Measurements from ENCODE around the gene LCE4A. TPM values are rescaled to one million over a fixed set of nuclear protein-coding genes. Genes with fewer than 3 reads are reported as not detected.

LCE4A gene
- total and polyA plus RNA-seq, 2 experiments from 2014 or later: not detected

- no peaks in the 10 kb centered on the region for H3K9me3 Mint-ChIP-seq
- Histone ChIP-seq H3F3A (replicated peaks; ENCODE audit: low read depth) (no peaks in the 10 kb centered on the region), H3K36me3 (ENCODE audit: insufficient read depth) (no peaks in the 10 kb centered on the region), H3K9me2 (ENCODE audit: insufficient read depth) (no peaks in the 10 kb centered on the region), H3K27me3 (ENCODE audit: insufficient read depth) (no peaks in the 10 kb centered on the region), H3K79me2 (replicated peaks; ENCODE audit: insufficient read depth) (no peaks in the 10 kb centered on the region), H3K4me3 (no peak overlapping the region), H3K27ac (ENCODE audit: low read depth) (no peak overlapping the region), H4K20me1 (replicated peaks; ENCODE audit: insufficient read depth) (no peaks in the 10 kb centered on the region), H3K4me2 (no peak overlapping the region), H2AFZ (no peak overlapping the region), H3K4me1 (ENCODE audit: insufficient read depth) (no peaks in the 10 kb centered on the region)
- no peaks in the 10 kb centered on the region for H3K36me3 Mint-ChIP-seq (ENCODE audit: low read depth)
- ATAC-seq (no peak), DNase-seq (ENCODE audit: low spot score) (no peak)
- H3K4me3 Mint-ChIP-seq: no peak overlapping the region
- TF ChIP-seq, protein P1, sequence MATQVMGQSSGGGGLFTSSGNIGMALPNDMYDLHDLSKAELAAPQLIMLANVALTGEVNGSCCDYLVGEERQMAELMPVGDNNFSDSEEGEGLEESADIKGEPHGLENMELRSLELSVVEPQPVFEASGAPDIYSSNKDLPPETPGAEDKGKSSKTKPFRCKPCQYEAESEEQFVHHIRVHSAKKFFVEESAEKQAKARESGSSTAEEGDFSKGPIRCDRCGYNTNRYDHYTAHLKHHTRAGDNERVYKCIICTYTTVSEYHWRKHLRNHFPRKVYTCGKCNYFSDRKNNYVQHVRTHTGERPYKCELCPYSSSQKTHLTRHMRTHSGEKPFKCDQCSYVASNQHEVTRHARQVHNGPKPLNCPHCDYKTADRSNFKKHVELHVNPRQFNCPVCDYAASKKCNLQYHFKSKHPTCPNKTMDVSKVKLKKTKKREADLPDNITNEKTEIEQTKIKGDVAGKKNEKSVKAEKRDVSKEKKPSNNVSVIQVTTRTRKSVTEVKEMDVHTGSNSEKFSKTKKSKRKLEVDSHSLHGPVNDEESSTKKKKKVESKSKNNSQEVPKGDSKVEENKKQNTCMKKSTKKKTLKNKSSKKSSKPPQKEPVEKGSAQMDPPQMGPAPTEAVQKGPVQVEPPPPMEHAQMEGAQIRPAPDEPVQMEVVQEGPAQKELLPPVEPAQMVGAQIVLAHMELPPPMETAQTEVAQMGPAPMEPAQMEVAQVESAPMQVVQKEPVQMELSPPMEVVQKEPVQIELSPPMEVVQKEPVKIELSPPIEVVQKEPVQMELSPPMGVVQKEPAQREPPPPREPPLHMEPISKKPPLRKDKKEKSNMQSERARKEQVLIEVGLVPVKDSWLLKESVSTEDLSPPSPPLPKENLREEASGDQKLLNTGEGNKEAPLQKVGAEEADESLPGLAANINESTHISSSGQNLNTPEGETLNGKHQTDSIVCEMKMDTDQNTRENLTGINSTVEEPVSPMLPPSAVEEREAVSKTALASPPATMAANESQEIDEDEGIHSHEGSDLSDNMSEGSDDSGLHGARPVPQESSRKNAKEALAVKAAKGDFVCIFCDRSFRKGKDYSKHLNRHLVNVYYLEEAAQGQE (IDR thresholded peaks at IDR 0.05; ENCODE audit: unreplicated experiment): no peak
- TF ChIP-seq, protein P2, sequence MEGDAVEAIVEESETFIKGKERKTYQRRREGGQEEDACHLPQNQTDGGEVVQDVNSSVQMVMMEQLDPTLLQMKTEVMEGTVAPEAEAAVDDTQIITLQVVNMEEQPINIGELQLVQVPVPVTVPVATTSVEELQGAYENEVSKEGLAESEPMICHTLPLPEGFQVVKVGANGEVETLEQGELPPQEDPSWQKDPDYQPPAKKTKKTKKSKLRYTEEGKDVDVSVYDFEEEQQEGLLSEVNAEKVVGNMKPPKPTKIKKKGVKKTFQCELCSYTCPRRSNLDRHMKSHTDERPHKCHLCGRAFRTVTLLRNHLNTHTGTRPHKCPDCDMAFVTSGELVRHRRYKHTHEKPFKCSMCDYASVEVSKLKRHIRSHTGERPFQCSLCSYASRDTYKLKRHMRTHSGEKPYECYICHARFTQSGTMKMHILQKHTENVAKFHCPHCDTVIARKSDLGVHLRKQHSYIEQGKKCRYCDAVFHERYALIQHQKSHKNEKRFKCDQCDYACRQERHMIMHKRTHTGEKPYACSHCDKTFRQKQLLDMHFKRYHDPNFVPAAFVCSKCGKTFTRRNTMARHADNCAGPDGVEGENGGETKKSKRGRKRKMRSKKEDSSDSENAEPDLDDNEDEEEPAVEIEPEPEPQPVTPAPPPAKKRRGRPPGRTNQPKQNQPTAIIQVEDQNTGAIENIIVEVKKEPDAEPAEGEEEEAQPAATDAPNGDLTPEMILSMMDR (conservative IDR thresholded peaks at IDR 0.05; ENCODE audit: low read depth in 2 of 2): no peak
- TF ChIP-seq EZH2phosphoT487 (IDR thresholded peaks at IDR 0.05; ENCODE audit: unreplicated experiment): no peak
- no peak for TF ChIP-seq ZNF331 (CRISPR knock-in tag; IDR thresholded peaks at IDR 0.05; ENCODE audit: low read depth)
- TF ChIP-seq, protein P3, sequence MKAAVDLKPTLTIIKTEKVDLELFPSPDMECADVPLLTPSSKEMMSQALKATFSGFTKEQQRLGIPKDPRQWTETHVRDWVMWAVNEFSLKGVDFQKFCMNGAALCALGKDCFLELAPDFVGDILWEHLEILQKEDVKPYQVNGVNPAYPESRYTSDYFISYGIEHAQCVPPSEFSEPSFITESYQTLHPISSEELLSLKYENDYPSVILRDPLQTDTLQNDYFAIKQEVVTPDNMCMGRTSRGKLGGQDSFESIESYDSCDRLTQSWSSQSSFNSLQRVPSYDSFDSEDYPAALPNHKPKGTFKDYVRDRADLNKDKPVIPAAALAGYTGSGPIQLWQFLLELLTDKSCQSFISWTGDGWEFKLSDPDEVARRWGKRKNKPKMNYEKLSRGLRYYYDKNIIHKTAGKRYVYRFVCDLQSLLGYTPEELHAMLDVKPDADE (IDR thresholded peaks at IDR 0.05): no peak
- no peak for TF ChIP-seq EZH2 (IDR thresholded peaks at IDR 0.05; ENCODE audit: low read depth, unreplicated experiment)
- no peak for TF ChIP-seq STAT1 (IDR thresholded peaks at IDR 0.05; ENCODE audit: unreplicated experiment)
- TF ChIP-seq JUNB (IDR thresholded peaks at IDR 0.05; ENCODE audit: unreplicated experiment): no peak
- TF ChIP-seq NANOG (IDR thresholded peaks at IDR 0.05; ENCODE audit: borderline replicate concordance): no peak
- TF ChIP-seq, protein P4, sequence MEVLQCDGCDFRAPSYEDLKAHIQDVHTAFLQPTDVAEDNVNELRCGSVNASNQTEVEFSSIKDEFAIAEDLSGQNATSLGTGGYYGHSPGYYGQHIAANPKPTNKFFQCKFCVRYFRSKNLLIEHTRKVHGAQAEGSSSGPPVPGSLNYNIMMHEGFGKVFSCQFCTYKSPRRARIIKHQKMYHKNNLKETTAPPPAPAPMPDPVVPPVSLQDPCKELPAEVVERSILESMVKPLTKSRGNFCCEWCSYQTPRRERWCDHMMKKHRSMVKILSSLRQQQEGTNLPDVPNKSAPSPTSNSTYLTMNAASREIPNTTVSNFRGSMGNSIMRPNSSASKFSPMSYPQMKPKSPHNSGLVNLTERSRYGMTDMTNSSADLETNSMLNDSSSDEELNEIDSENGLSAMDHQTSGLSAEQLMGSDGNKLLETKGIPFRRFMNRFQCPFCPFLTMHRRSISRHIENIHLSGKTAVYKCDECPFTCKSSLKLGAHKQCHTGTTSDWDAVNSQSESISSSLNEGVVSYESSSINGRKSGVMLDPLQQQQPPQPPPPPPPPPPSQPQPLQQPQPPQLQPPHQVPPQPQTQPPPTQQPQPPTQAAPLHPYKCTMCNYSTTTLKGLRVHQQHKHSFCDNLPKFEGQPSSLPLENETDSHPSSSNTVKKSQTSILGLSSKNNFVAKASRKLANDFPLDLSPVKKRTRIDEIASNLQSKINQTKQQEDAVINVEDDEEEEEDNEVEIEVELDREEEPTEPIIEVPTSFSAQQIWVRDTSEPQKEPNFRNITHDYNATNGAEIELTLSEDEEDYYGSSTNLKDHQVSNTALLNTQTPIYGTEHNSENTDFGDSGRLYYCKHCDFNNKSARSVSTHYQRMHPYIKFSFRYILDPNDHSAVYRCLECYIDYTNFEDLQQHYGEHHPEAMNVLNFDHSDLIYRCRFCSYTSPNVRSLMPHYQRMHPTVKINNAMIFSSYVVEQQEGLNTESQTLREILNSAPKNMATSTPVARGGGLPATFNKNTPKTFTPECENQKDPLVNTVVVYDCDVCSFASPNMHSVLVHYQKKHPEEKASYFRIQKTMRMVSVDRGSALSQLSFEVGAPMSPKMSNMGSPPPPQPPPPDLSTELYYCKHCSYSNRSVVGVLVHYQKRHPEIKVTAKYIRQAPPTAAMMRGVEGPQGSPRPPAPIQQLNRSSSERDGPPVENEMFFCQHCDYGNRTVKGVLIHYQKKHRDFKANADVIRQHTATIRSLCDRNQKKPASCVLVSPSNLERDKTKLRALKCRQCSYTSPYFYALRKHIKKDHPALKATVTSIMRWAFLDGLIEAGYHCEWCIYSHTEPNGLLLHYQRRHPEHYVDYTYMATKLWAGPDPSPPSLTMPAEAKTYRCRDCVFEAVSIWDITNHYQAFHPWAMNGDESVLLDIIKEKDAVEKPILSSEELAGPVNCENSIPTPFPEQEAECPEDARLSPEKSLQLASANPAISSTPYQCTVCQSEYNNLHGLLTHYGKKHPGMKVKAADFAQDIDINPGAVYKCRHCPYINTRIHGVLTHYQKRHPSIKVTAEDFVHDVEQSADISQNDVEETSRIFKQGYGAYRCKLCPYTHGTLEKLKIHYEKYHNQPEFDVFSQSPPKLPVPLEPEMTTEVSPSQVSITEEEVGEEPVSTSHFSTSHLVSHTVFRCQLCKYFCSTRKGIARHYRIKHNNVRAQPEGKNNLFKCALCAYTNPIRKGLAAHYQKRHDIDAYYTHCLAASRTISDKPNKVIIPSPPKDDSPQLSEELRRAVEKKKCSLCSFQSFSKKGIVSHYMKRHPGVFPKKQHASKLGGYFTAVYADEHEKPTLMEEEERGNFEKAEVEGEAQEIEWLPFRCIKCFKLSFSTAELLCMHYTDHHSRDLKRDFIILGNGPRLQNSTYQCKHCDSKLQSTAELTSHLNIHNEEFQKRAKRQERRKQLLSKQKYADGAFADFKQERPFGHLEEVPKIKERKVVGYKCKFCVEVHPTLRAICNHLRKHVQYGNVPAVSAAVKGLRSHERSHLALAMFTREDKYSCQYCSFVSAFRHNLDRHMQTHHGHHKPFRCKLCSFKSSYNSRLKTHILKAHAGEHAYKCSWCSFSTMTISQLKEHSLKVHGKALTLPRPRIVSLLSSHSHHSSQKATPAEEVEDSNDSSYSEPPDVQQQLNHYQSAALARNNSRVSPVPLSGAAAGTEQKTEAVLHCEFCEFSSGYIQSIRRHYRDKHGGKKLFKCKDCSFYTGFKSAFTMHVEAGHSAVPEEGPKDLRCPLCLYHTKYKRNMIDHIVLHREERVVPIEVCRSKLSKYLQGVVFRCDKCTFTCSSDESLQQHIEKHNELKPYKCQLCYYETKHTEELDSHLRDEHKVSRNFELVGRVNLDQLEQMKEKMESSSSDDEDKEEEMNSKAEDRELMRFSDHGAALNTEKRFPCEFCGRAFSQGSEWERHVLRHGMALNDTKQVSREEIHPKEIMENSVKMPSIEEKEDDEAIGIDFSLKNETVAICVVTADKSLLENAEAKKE (CRISPR knock-in tag; IDR thresholded peaks at IDR 0.05): no peak
- TF ChIP-seq CREB1 (CRISPR knock-in tag; IDR thresholded peaks at IDR 0.05; ENCODE audit: low read depth): no peak
- no peak for TF ChIP-seq POLR2AphosphoS5 (IDR thresholded peaks at IDR 0.05; ENCODE audit: low read depth)
- no peak for TF ChIP-seq ZNF114 (CRISPR knock-in tag; IDR thresholded peaks at IDR 0.05)
- H3K4me1 Mint-ChIP-seq: no peaks in the 10 kb centered on the region
- H3K27me3 Mint-ChIP-seq (ENCODE audit: insufficient read depth, low read depth, poor library complexity): no peaks in the 10 kb centered on the region
- no peak overlapping the region for H3K27ac Mint-ChIP-seq
Measured at GRCh38 chr1:152683846-152684245, 24.1 kb upstream of the LCE4A start.

All from GM23338 (cell line).